K562 (cell line): ENCODE data around the gene RNASE13. TPM values are rescaled to one million over a fixed set of nuclear protein-coding genes. Genes with fewer than 3 reads are reported as not detected.
A peak's percentile ranks its signal among the peaks of the same experiment; 100 is the strongest.

ENCODE experiments used
- BCOR ChIP-seq: fragments of 450-650 bp; IDR thresholded peaks from 2 replicates; pipeline ENCODE4 v1.6.1; 2016
- C11orf30 ChIP-seq: fragments of 450-650 bp; IDR thresholded peaks from 2 replicates; pipeline ENCODE4 v1.6.1; 2016; ENCODE audit warnings: low read depth, mild to moderate bottlenecking
- EZH2 ChIP-seq: IDR thresholded peaks from 2 replicates; pipeline ENCODE4 v1.6.1; 2012; ENCODE audit warnings: low read depth, mild to moderate bottlenecking, inconsistent platforms, low read length, borderline replicate concordance
- FIP1L1 ChIP-seq: fragments of 200-400 bp; formaldehyde crosslinking; IDR thresholded peaks from 2 replicates; pipeline ENCODE4 v1.6.1; 2018; ENCODE audit warnings: mild to moderate bottlenecking, low read depth, low read length; ENCODE audit not compliant: poor library complexity, severe bottlenecking
- HDAC3 ChIP-seq: fragments of 450-650 bp; IDR thresholded peaks from 2 replicates; pipeline ENCODE4 v1.6.1; 2018; ENCODE audit warnings: borderline replicate concordance, mild to moderate bottlenecking, moderate library complexity; ENCODE audit not compliant: partially characterized antibody
- HNRNPK ChIP-seq: fragments of 200-400 bp; formaldehyde crosslinking; IDR thresholded peaks from one replicate; pipeline ENCODE4 v1.6.1; 2018; ENCODE audit warnings: mild to moderate bottlenecking, low read depth, low read length; ENCODE audit not compliant: poor library complexity, severe bottlenecking
- ILF3 ChIP-seq: fragments of 450-650 bp; IDR thresholded peaks from 2 replicates; pipeline ENCODE4 v1.6.1; 2018; ENCODE audit warnings: antibody characterized with exemption, mild to moderate bottlenecking, moderate library complexity, borderline replicate concordance
- JUND ChIP-seq, 2 experiments: IDR thresholded peaks; 2 replicates in 1 of 2; 3 replicates in 1 of 2; pipeline ENCODE4 v1.6.1; 2011; ENCODE audit warnings: borderline replicate concordance in 2 of 2, low read depth in 2 of 2, low read length in 2 of 2, improper control_type of control experiment in 1 of 2, missing biosample characterization in 1 of 2, missing genetic modification characterization in 1 of 2, missing genetic modification reagents in 1 of 2
- KAT8 ChIP-seq: fragments of 450-650 bp; IDR thresholded peaks from 2 replicates; pipeline ENCODE4 v1.6.1; 2016; ENCODE audit warnings: low read depth, mild to moderate bottlenecking
- KDM2B ChIP-seq: fragments of 250-450 bp; sonication (Bioruptor Pico); IDR thresholded peaks from 2 replicates; pipeline ENCODE4 v1.8.0; 2021; ENCODE audit warnings: mild to moderate bottlenecking, moderate library complexity
- KLF6 ChIP-seq: fragments of 250-450 bp; sonication (Bioruptor Pico); IDR thresholded peaks from 2 replicates; pipeline ENCODE4 v1.4.0; 2020; ENCODE audit warnings: mild to moderate bottlenecking, moderate library complexity, borderline replicate concordance
- MAFF ChIP-seq: IDR thresholded peaks from 2 replicates; pipeline ENCODE4 v1.6.1; 2012; ENCODE audit warnings: low read length, improper control_type of control experiment
- MEF2A ChIP-seq: IDR thresholded peaks from 2 replicates; pipeline ENCODE4 v1.6.1; 2011; ENCODE audit warnings: low read depth, mild to moderate bottlenecking, low read length, moderate library complexity; ENCODE audit not compliant: control insufficient read depth
- NCOR1 ChIP-seq: fragments of 450-650 bp; IDR thresholded peaks from 2 replicates; pipeline ENCODE4 v1.6.1; 2016; ENCODE audit warnings: mild to moderate bottlenecking, moderate library complexity
- NELFE ChIP-seq: IDR thresholded peaks from 2 replicates; pipeline ENCODE4 v1.6.1; 2011; ENCODE audit warnings: mild to moderate bottlenecking; ENCODE audit not compliant: insufficient read depth, insufficient read length
- POLR2G ChIP-seq: fragments of 200-400 bp; formaldehyde crosslinking; IDR thresholded peaks from 2 replicates; pipeline ENCODE4 v1.6.1; 2017; ENCODE audit warnings: low read depth, mild to moderate bottlenecking, antibody characterized with exemption, low read length, moderate library complexity
- POLR3A ChIP-seq: IDR thresholded peaks from 2 replicates; pipeline ENCODE4 v1.6.1; 2011; ENCODE audit warnings: borderline replicate concordance, mild to moderate bottlenecking, moderate library complexity; ENCODE audit not compliant: insufficient read length, insufficient read depth; ENCODE audit errors: extremely low read depth
- RFX7 ChIP-seq: fragments of 250-450 bp; sonication (Bioruptor Pico); IDR thresholded peaks from 2 replicates; pipeline ENCODE4 v1.5.1; 2021; ENCODE audit warnings: mild to moderate bottlenecking
- TSC22D4 ChIP-seq: fragments of 450-650 bp; IDR thresholded peaks from 2 replicates; pipeline ENCODE4 v1.6.1; 2016; ENCODE audit warnings: missing genetic modification characterization, missing biosample characterization, control low read depth
- ZEB2 ChIP-seq: fragments of 450-650 bp; IDR thresholded peaks from 2 replicates; pipeline ENCODE4 v1.6.1; 2016
- ZNF121 ChIP-seq: sonication (generic); formaldehyde crosslinking; conservative IDR thresholded peaks from 2 replicates; pipeline ENCODE4 v1.8.0; 2022; ENCODE audit warnings: missing genetic modification reagents
- polyA plus RNA-seq, 8 experiments: library from polyadenylated mRNA; depleted of rRNA in 4 of 8; stranded (reverse) in 5 of 8; unstranded in 3 of 8; fragments of >200 nt; fragmentation: Nextera tagmentation in 2 of 8; fragmentation: Illumina TruSeq in 1 of 8; extraction: Ambion mirVana in 2 of 8; extraction: Trizol in 1 of 8; gene quantifications; 2 replicates each; pipeline versions ENCODE4 v1.2.1 to v1.2.3, GENCODE V29; 2011 to 2014; ENCODE audit warnings: inconsistent platforms in 1 of 8, missing spikeins in 1 of 8
- total RNA-seq, 7 experiments: library from RNA; depleted of rRNA in 6 of 7; stranded (reverse); fragments of >200 nt in 6 of 7; fragmentation: Illumina TruSeq in 2 of 7; extraction: Trizol in 2 of 7; gene quantifications; 2 replicates each; pipeline versions ENCODE4 v1.2.1 to v1.2.3, GENCODE V29; 2011 to 2021; ENCODE audit warnings: low replicate concordance in 1 of 7
- TF ChIP-seq, protein P1 (sequence below): fragments of 450-650 bp; IDR thresholded peaks from 2 replicates; pipeline ENCODE4 v1.6.1; 2014; ENCODE audit warnings: low read depth, mild to moderate bottlenecking, moderate library complexity, borderline replicate concordance
- TF ChIP-seq, protein P2 (sequence below): sonication (generic); formaldehyde crosslinking; IDR thresholded peaks from 2 replicates; pipeline ENCODE4 v1.8.1; 2022; ENCODE audit warnings: missing genetic modification reagents
- TF ChIP-seq, protein P3 (sequence below), 3 experiments: fragments of 200-800 bp in 1 of 3; fragments of 250-450 bp in 1 of 3; fragments of 450-650 bp in 1 of 3; sonication (Bioruptor Pico) in 1 of 3; sonication (Bioruptor generic) in 1 of 3; formaldehyde crosslinking in 1 of 3; IDR thresholded peaks; 2 replicates each; pipeline versions ENCODE4 v1.6.1 to v1.8.0; 2016 to 2022; ENCODE audit warnings: mild to moderate bottlenecking in 2 of 3, missing genetic modification characterization in 2 of 3, missing compliant biosample characterization in 1 of 3, moderate library complexity in 1 of 3

RNASE13 gene
- total and polyA plus RNA-seq, 9 of the 15 experiments (the other 6 are each of a cell fraction or from before 2014, with no cell fraction given) = not detected

DNA sequence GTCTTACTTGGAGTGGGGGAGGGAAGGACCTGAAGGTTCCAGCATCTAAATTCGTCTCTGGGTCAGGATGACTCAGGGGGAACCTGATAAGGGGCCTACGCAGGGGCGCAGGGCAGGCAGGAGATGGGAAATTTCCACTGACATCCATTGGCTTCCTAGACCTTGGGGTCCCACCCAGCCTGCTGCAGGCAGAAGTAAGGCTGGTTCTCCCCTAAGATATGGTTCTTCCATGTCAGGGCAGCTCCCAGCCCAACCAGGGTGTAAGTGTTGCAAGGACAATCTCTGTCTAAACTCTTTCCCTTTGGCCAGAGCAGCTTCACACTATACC lies 7.7 kb downstream of the RNASE13 start (continued):
- TF ChIP-seq MEF2A = peak; percentile 63
- TF ChIP-seq, protein P1, sequence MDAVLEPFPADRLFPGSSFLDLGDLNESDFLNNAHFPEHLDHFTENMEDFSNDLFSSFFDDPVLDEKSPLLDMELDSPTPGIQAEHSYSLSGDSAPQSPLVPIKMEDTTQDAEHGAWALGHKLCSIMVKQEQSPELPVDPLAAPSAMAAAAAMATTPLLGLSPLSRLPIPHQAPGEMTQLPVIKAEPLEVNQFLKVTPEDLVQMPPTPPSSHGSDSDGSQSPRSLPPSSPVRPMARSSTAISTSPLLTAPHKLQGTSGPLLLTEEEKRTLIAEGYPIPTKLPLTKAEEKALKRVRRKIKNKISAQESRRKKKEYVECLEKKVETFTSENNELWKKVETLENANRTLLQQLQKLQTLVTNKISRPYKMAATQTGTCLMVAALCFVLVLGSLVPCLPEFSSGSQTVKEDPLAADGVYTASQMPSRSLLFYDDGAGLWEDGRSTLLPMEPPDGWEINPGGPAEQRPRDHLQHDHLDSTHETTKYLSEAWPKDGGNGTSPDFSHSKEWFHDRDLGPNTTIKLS = no peak
- no peak for TF ChIP-seq BCOR
- TF ChIP-seq NELFE = no peak
- no peak for TF ChIP-seq HNRNPK
- TF ChIP-seq POLR2G = no peak
- TF ChIP-seq, protein P2, sequence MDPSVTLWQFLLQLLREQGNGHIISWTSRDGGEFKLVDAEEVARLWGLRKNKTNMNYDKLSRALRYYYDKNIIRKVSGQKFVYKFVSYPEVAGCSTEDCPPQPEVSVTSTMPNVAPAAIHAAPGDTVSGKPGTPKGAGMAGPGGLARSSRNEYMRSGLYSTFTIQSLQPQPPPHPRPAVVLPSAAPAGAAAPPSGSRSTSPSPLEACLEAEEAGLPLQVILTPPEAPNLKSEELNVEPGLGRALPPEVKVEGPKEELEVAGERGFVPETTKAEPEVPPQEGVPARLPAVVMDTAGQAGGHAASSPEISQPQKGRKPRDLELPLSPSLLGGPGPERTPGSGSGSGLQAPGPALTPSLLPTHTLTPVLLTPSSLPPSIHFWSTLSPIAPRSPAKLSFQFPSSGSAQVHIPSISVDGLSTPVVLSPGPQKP (CRISPR knock-in tag) = no peak
- TF ChIP-seq JUND (IDR thresholded peaks at IDR 0.05; ENCODE audit: borderline replicate concordance, low read depth, low read length) = peak; percentile 90
- peak; percentile 79; the same call in 2 of the 3 replicates for TF ChIP-seq JUND (tag; IDR thresholded peaks at IDR 0.05; ENCODE audit: borderline replicate concordance, low read depth, low read length)
- TF ChIP-seq KDM2B (CRISPR knock-in tag) = no peak
- no peak for TF ChIP-seq EZH2
- TF ChIP-seq KLF6 (CRISPR knock-in tag) = no peak
- TF ChIP-seq ILF3 = no peak
- TF ChIP-seq FIP1L1 = no peak
- no peak for TF ChIP-seq POLR3A
- TF ChIP-seq HDAC3 = no peak
- TF ChIP-seq, protein P3, sequence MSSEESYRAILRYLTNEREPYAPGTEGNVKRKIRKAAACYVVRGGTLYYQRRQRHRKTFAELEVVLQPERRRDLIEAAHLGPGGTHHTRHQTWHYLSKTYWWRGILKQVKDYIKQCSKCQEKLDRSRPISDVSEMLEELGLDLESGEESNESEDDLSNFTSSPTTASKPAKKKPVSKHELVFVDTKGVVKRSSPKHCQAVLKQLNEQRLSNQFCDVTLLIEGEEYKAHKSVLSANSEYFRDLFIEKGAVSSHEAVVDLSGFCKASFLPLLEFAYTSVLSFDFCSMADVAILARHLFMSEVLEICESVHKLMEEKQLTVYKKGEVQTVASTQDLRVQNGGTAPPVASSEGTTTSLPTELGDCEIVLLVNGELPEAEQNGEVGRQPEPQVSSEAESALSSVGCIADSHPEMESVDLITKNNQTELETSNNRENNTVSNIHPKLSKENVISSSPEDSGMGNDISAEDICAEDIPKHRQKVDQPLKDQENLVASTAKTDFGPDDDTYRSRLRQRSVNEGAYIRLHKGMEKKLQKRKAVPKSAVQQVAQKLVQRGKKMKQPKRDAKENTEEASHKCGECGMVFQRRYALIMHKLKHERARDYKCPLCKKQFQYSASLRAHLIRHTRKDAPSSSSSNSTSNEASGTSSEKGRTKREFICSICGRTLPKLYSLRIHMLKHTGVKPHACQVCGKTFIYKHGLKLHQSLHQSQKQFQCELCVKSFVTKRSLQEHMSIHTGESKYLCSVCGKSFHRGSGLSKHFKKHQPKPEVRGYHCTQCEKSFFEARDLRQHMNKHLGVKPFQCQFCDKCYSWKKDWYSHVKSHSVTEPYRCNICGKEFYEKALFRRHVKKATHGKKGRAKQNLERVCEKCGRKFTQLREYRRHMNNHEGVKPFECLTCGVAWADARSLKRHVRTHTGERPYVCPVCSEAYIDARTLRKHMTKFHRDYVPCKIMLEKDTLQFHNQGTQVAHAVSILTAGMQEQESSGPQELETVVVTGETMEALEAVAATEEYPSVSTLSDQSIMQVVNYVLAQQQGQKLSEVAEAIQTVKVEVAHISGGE (CRISPR knock-in tag; IDR thresholded peaks at IDR 0.05) = no peak
- TF ChIP-seq ZNF121 (CRISPR knock-in tag) = no peak
- TF ChIP-seq NCOR1 = no peak; the same call in 1 of the 2 replicates
- peak; percentile 52 for TF ChIP-seq C11orf30
- no peak for TF ChIP-seq KAT8
- TF ChIP-seq TSC22D4 (tag) = no peak
- no peak for TF ChIP-seq RFX7
- TF ChIP-seq MAFF = no peak; the same call in 1 of the 2 replicates
- TF ChIP-seq ZEB2 = no peak
